Activated CD8-positive, alpha-beta memory T cell treated with anti-CD3 and anti-CD28 coated beads for 36 hours (primary cell): ENCODE measurements around the gene FES. TPM values are rescaled to one million over a fixed set of nuclear protein-coding genes. Genes with fewer than 3 reads are reported as not detected.

Experiments used
- CTCF ChIA-PET: fragments of 350-600 bp; sonication (Branson Sonifier 250); formaldehyde crosslinking; loops from one replicate; lab custom pipeline; 2021; ENCODE audit warnings: antibody characterized with exemption; lab: Charles Lee
- POLR2A ChIA-PET: fragments of 350-600 bp; sonication (Branson Sonifier 250); formaldehyde crosslinking; loops from one replicate; lab custom pipeline; 2021; ENCODE audit warnings: antibody characterized with exemption; lab: Charles Lee
- total RNA-seq, 2 experiments: library from RNA; stranded (reverse); gene quantifications; one replicate each; pipeline ENCODE4 v1.2.3, GENCODE V29; 2021

The FES gene
- total RNA-seq, 2 experiments from 2014 or later: 3.4 to 3.5 TPM

- ChIA-PET POLR2A (interaction anchor here (0.6 kb wide), 1 partner anchor 21 kb away, joined by 8 read pairs; no protein-coding TSS in a partner anchor), CTCF (no interaction called here)
These were observed 1.4 kb upstream of the FES start for GRCh38 chr15:90882781-90883525.

- CTCF ChIA-PET: interaction anchor here (1.2 kb wide), 1 partner anchor 236 kb away, joined by 7 read pairs; no protein-coding TSS in a partner anchor
- POLR2A ChIA-PET: no interaction called here
These were observed 753 bp upstream of the FES start for GRCh38 chr15:90883526-90883975.

GRCh38 chr15:90884719-90885431 is 571 bp downstream of the FES start:
- ChIA-PET POLR2A (interaction anchor here (0.5 to 1.3 kb wide), 5 partner anchors 9 to 173 kb away, joined by 3 to 8 read pairs (median 4); partner anchors contain the start of genes BLM and FURIN), CTCF (interaction anchor here (0.6 to 2.7 kb wide), 21 partner anchors 11 to 435 kb away, joined by 3 to 17 read pairs (median 7); partner anchors contain the start of genes HDDC3, MAN2A2 and UNC45A)

DNA sequence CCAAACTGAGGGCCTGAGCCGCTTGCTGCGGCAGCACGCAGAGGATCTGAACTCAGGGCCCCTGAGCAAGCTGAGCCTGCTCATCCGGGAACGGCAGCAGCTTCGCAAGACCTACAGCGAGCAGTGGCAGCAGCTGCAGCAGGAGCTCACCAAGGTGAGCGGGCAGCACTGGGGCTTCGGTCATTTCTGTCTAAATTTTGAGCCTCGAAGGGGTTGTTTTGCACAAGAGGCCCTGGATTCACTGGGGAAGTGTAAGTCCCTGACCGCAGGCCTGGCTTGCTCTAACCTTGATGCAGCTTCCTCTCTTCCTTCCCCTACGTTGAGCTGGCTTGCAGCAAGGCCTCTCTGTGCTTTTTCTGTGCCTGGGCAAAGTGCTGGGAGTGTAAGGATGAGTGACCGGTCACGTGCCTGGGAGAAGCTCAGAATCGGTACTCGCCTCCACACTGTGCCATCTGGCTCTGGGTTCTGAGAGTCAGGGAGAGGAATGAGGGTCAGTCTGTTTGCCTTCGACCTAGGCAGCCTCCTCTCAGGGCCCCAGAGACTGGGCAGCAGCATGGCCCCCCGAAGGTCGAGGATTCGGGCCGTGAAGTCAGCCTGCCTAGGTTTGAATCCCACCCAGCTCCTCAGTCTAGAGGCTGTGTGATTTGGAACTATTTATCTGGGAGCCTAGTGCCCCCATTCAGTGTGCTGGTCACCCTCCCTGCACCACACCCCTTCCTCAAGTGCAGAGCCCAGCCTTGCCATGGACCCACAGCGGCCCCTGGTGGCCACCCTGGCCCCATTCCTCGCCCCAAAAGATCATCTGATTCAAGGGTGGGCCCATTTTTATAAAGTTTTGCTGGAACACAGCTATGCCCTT is 1.4 kb downstream of the FES start:
- CTCF ChIA-PET: interaction anchor here (0.6 to 2.7 kb wide), 35 partner anchors 10 to 436 kb away, joined by 3 to 17 read pairs (median 4); partner anchors contain the start of genes HDDC3, MAN2A2 and UNC45A
- POLR2A ChIA-PET: interaction anchor here (0.5 to 1.3 kb wide), 9 partner anchors 10 to 203 kb away, joined by 3 to 8 read pairs (median 3); partner anchors contain the start of genes BLM, FURIN and HDDC3

DNA sequence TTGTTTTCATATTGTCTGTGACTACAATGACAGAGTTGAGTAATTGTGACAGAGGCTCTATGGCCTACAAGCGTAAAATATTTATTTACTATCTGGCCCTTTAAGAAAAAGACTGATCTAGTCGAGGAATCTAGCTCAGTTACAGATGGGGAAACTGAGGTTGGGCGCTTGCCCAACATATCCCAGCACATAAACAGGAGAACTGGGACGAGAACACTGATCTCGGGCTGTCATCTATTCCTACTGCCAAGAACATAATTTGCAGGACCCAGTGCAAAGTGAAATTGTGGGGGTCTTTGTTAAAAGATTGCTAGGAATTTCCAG is 1.9 kb downstream of the FES start:
- CTCF ChIA-PET: interaction anchor here (0.6 to 2.7 kb wide), 33 partner anchors 9 to 281 kb away, joined by 3 to 17 read pairs (median 4); partner anchors contain the start of genes HDDC3, MAN2A2 and UNC45A
- POLR2A ChIA-PET: interaction anchor here (0.8 to 1.3 kb wide), 5 partner anchors 10 to 169 kb away, joined by 3 to 4 read pairs (median 3); partner anchors contain the start of genes BLM and HDDC3

- ChIA-PET CTCF (interaction anchor here (0.5 to 2.7 kb wide), 13 partner anchors 8 to 239 kb away, joined by 3 to 16 read pairs (median 6); partner anchors contain the start of genes BLM and MAN2A2), POLR2A (no interaction called here)
These were observed 2.8 kb downstream of the FES start for GRCh38 chr15:90887037-90887481.

- ChIA-PET CTCF (interaction anchor here (0.8 to 2.2 kb wide), 4 partner anchors 12 to 241 kb away, joined by 3 to 5 read pairs (median 4); partner anchors contain the start of gene MAN2A2), POLR2A (interaction anchor here (0.6 to 0.8 kb wide), 4 partner anchors 13 to 240 kb away, joined by 3 to 14 read pairs (median 3); partner anchors contain the start of genes HDDC3 and MAN2A2)
These were observed 5.0 kb downstream of the FES start for GRCh38 chr15:90889313-90889730.

GRCh38 chr15:90889736-90890456 is 5.6 kb downstream of the FES start:
- CTCF ChIA-PET: interaction anchor here (1.4 to 2.2 kb wide), 4 partner anchors 11 to 44 kb away, joined by 3 to 6 read pairs (median 4); partner anchors contain the start of gene MAN2A2
- POLR2A ChIA-PET: interaction anchor here (0.7 to 0.8 kb wide), 2 partner anchors 13 to 48 kb away, joined by 3 read pairs; partner anchors contain the start of gene MAN2A2

GRCh38 chr15:90890839-90891238 is 6.5 kb downstream of the FES start:
- ChIA-PET POLR2A (no interaction called here), CTCF (interaction anchor here (1.4 to 2.2 kb wide), 2 partner anchors 10 to 43 kb away, joined by 5 to 6 read pairs; no protein-coding TSS in a partner anchor)

GRCh38 chr15:90891346-90891949 is 7.1 kb downstream of the FES start:
- CTCF ChIA-PET: no interaction called here

GRCh38 chr15:90892023-90892422 is 7.7 kb downstream of the FES start:
- POLR2A ChIA-PET: no interaction called here
- CTCF ChIA-PET: no interaction called here

More at GRCh38 chr15:90891346-90891949, 7.1 kb downstream of the FES start:
- POLR2A ChIA-PET: no interaction called here

GRCh38 chr15:90892498-90893174 is 8.3 kb downstream of the FES start:
- CTCF ChIA-PET: interaction anchor here (1.2 to 1.5 kb wide), 3 partner anchors 10 to 41 kb away, joined by 4 to 7 read pairs (median 5); partner anchors contain the start of genes HDDC3 and MAN2A2
- POLR2A ChIA-PET: no interaction called here

DNA sequence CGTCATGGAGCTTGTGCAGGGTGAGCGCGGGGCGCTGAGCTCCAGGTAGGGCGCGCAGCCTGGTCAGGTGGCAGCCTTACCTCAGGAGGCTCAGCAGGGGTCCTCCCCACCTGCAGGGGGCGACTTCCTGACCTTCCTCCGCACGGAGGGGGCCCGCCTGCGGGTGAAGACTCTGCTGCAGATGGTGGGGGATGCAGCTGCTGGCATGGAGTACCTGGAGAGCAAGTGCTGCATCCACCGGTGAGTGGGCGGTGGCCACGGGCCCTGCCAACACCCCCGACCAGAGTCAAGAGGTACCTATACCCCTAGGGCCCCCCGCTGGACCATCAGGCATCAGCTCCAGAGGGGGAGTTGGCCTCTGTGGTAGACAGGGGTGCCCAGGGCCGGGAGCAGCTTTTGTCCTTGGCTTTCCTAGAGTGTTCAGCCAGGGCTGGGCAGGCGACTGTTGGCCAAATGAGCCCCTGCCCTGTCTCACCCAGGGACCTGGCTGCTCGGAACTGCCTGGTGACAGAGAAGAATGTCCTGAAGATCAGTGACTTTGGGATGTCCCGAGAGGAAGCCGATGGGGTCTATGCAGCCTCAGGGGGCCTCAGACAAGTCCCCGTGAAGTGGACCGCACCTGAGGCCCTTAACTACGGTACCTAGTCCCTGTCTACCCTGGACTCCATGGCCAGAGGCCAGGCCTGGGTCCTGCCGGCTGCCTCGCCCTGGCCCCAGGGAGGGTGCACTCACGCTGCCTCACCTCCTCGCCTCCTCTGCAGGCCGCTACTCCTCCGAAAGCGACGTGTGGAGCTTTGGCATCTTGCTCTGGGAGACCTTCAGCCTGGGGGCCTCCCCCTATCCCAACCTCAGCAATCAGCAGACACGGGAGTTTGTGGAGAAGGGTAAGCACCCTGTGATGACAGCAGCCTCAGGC is 9.1 kb downstream of the FES start:
- ChIA-PET POLR2A (no interaction called here), CTCF (interaction anchor here (1.2 to 1.5 kb wide), 3 partner anchors 9 to 40 kb away, joined by 4 to 7 read pairs (median 5); partner anchors contain the start of genes HDDC3 and MAN2A2)

GRCh38 chr15:90895571-90896117 is 11.3 kb downstream of the FES start:
- ChIA-PET POLR2A (interaction anchor here (0.6 kb wide), 1 partner anchor 57 kb away, joined by 3 read pairs; no protein-coding TSS in a partner anchor), CTCF (interaction anchor here (1.8 to 13.1 kb wide), 2 partner anchors 10 to 37 kb away, joined by 7 to 136 read pairs; partner anchors contain the start of genes HDDC3 and UNC45A)
